Erythroblast (primary cell): ENCODE data around the gene MYO1E.

Experiments
- GATA1 ChIP-seq: IDR thresholded peaks from 2 replicates; pipeline ENCODE4 v1.6.1; 2011; ENCODE audit warnings: low read depth, mild to moderate bottlenecking, control low read depth, low read length, moderate library complexity
- POLR2A ChIP-seq: IDR thresholded peaks from 2 replicates; pipeline ENCODE4 v1.6.1; 2011; ENCODE audit warnings: mild to moderate bottlenecking, low read length

GRCh38 chr15:59160880-59161593 is 211.6 kb downstream of the MYO1E start:
- TF ChIP-seq POLR2A (no peak), GATA1 (no peak)
